Measurements from ENCODE around the gene MMP24OS.
A peak's percentile ranks its signal among the peaks of the same experiment; 100 is the strongest.
"Not testable (repeated sequence)": the region's sequence is repeated elsewhere in the genome, so short reads cannot be mapped to it uniquely, and the experiment has no call there.

MMP24OS gene

DNA sequence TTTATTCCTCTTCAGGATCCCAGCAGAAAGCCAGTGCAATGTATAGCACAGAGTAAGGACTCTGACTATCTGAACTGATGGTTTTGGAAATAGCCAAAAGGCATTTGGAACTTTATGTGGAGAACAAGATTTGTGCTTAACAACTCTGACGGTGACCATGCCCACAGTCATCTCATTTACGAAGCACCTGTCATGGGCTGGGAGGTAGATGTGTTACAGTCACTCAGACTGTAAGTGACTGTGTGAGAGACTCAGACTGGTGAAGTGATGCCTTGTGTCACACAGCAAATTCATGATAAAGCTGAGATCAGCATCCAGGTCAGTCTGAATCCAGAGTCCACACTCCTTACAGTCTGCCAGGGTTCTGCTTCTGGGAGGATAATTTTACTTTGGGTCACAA is 38.2 kb upstream of the MMP24OS start:
- no peak overlapping the region for H3K27ac ChIP-seq (ENCODE audit: low read length)
- H3K4me3 ChIP-seq (ENCODE audit: low read length) = no peak overlapping the region
- H3K36me3 ChIP-seq (ENCODE audit: insufficient read depth, low read depth, low read length) = peaks cover 8% of the 10 kb centered on the region; the same call in 1 of the 2 replicates
- H3K9ac ChIP-seq (ENCODE audit: low read depth, low read length) = no peak overlapping the region
- H3K4me1 ChIP-seq (ENCODE audit: insufficient read depth, low read length) = peaks cover 38% of the 10 kb centered on the region
- no peaks in the 10 kb centered on the region for H3K27me3 ChIP-seq (ENCODE audit: insufficient read depth, low read length)
- no peaks in the 10 kb centered on the region for H3K9me3 ChIP-seq (ENCODE audit: insufficient read depth, low read depth, low read length)

GRCh38 chr20:35315632-35316020 is 37.7 kb upstream of the MMP24OS start:
- not testable (repeated sequence) for H3K27me3 ChIP-seq (ENCODE audit: insufficient read depth, low read length); H3K9ac ChIP-seq (ENCODE audit: low read depth, low read length); H3K4me3 ChIP-seq (ENCODE audit: low read length); H3K36me3 ChIP-seq (ENCODE audit: insufficient read depth, low read depth, low read length); H3K9me3 ChIP-seq (ENCODE audit: insufficient read depth, low read depth, low read length); H3K27ac ChIP-seq (ENCODE audit: low read length)
- H3K4me1 ChIP-seq (ENCODE audit: insufficient read depth, low read length) = peaks cover 33% of the 10 kb centered on the region

GRCh38 chr20:35314816-35315631 is 37.1 kb upstream of the MMP24OS start:
- H3K4me1 ChIP-seq (ENCODE audit: insufficient read depth, low read length) = peaks cover 27% of the 10 kb centered on the region
- H3K4me3 ChIP-seq (ENCODE audit: low read length) = no peak overlapping the region
- H3K9me3 ChIP-seq (ENCODE audit: insufficient read depth, low read depth, low read length) = no peaks in the 10 kb centered on the region
- H3K27ac ChIP-seq (ENCODE audit: low read length) = no peak overlapping the region
- H3K27me3 ChIP-seq (ENCODE audit: insufficient read depth, low read length) = no peaks in the 10 kb centered on the region
- no peak overlapping the region for H3K9ac ChIP-seq (ENCODE audit: low read depth, low read length)
- H3K36me3 ChIP-seq (ENCODE audit: insufficient read depth, low read depth, low read length) = peaks cover 8% of the 10 kb centered on the region; the same call in 1 of the 2 replicates

DNA sequence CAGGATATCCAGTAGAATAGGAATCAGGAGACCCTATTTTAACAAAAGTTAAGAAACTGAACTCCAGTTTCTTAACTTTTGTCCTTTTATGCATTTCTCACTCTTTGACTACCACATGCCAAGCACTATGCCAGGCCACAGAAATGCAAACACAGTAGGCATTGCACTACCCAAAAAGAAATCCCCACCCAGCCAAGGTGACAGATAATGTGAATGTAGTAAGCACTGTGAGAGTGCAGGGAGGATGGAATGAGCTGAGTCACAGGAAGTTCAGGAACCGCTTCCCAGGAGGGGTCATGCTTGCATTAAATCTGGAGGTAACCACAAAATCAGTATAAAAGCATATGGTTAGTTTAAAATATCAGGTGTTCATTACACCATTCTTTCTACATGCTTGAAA is 34.4 kb upstream of the MMP24OS start:
- H3K9me3 ChIP-seq (ENCODE audit: insufficient read depth, low read depth, low read length) = no peaks in the 10 kb centered on the region
- H3K4me3 ChIP-seq (ENCODE audit: low read length) = no peak overlapping the region
- peaks cover 19% of the 10 kb centered on the region for H3K4me1 ChIP-seq (ENCODE audit: insufficient read depth, low read length)
- no peak overlapping the region for H3K9ac ChIP-seq (ENCODE audit: low read depth, low read length)
- no peaks in the 10 kb centered on the region for H3K27me3 ChIP-seq (ENCODE audit: insufficient read depth, low read length)
- peaks cover 8% of the 10 kb centered on the region; the same call in 1 of the 2 replicates for H3K36me3 ChIP-seq (ENCODE audit: insufficient read depth, low read depth, low read length)
- H3K27ac ChIP-seq (ENCODE audit: low read length) = no peak overlapping the region

GRCh38 chr20:35311822-35312221 is 33.9 kb upstream of the MMP24OS start:
- H3K4me3 ChIP-seq (ENCODE audit: low read length) = no peak overlapping the region
- no peaks in the 10 kb centered on the region for H3K27me3 ChIP-seq (ENCODE audit: insufficient read depth, low read length)
- H3K9ac ChIP-seq (ENCODE audit: low read depth, low read length) = no peak overlapping the region
- peak overlapping the region; percentile 34 for H3K27ac ChIP-seq (ENCODE audit: low read length)
- H3K4me1 ChIP-seq (ENCODE audit: insufficient read depth, low read length) = peaks cover 19% of the 10 kb centered on the region
- peaks cover 8% of the 10 kb centered on the region; the same call in 1 of the 2 replicates for H3K36me3 ChIP-seq (ENCODE audit: insufficient read depth, low read depth, low read length)
- H3K9me3 ChIP-seq (ENCODE audit: insufficient read depth, low read depth, low read length) = no peaks in the 10 kb centered on the region

DNA sequence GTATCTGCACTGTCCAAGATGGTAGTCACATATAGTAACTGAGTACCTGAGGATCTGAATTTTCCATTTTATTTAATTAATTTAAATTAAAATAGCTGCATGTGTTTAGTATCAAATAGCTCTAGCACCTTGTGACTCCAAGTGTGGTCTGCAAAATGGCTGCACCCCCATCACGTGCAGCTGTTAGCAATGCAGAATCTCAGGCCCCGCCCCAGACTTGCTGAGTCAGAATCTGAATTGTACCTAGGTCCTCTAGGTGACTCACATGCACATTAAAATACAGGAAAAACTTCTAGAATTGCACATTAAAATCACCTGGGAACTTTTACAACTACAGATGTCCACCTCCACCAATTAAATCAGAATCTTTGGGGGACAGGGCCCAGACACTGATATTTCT is 33.5 kb upstream of the MMP24OS start:
- Histone ChIP-seq H3K27me3 (ENCODE audit: insufficient read depth, low read length) (no peaks in the 10 kb centered on the region), H3K36me3 (ENCODE audit: insufficient read depth, low read depth, low read length) (peaks cover 10% of the 10 kb centered on the region), H3K4me1 (ENCODE audit: insufficient read depth, low read length) (peaks cover 19% of the 10 kb centered on the region), H3K9me3 (ENCODE audit: insufficient read depth, low read depth, low read length) (no peaks in the 10 kb centered on the region), H3K4me3 (ENCODE audit: low read length) (no peak overlapping the region), H3K9ac (ENCODE audit: low read depth, low read length) (no peak overlapping the region), H3K27ac (ENCODE audit: low read length) (peak overlapping the region; percentile 34)

GRCh38 chr20:35307666-35308653 is 30.0 kb upstream of the MMP24OS start:
- Histone ChIP-seq H3K9me3 (ENCODE audit: insufficient read depth, low read depth, low read length) (no peaks in the 10 kb centered on the region), H3K4me1 (ENCODE audit: insufficient read depth, low read length) (peaks cover 14% of the 10 kb centered on the region), H3K36me3 (ENCODE audit: insufficient read depth, low read depth, low read length) (peaks cover 6% of the 10 kb centered on the region), H3K27me3 (ENCODE audit: insufficient read depth, low read length) (no peaks in the 10 kb centered on the region), H3K27ac (ENCODE audit: low read length) (no peak overlapping the region), H3K9ac (ENCODE audit: low read depth, low read length) (no peak overlapping the region), H3K4me3 (ENCODE audit: low read length) (no peak overlapping the region)

DNA sequence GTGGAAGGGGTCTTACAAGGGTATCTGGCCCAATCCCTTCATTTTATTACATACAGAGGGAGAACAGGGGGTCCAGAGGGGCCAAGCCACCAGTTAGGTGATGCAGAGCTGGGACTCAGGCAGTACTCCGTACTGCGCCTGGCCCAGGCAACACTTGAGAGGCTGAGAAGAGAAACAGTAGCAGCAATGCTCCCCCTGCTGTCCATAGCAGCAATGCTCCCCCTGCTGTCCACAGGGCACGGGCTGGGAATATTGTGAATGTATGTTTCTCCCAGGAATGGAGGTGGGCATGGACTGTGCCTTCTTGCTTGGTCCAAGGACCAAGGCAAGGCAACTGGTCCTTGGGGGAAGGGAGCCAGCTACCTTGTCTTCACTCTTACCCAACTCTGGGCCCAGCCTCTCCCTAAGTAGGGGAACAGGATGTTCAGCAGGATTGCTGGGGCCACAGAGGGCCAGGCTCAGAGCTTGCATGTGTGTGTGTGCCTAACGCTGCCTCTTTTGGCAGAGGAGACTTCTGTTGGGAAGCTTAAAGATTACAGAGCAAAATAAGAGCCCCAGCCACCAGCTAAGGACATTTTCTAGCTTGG is 29.1 kb upstream of the MMP24OS start:
- no peak overlapping the region for H3K27ac ChIP-seq (ENCODE audit: low read length)
- H3K27me3 ChIP-seq (ENCODE audit: insufficient read depth, low read length) = no peaks in the 10 kb centered on the region
- H3K9ac ChIP-seq (ENCODE audit: low read depth, low read length) = no peak overlapping the region
- H3K4me1 ChIP-seq (ENCODE audit: insufficient read depth, low read length) = peaks cover 5% of the 10 kb centered on the region
- H3K4me3 ChIP-seq (ENCODE audit: low read length) = no peak overlapping the region
- peaks cover 6% of the 10 kb centered on the region for H3K36me3 ChIP-seq (ENCODE audit: insufficient read depth, low read depth, low read length)
- H3K9me3 ChIP-seq (ENCODE audit: insufficient read depth, low read depth, low read length) = no peaks in the 10 kb centered on the region

DNA sequence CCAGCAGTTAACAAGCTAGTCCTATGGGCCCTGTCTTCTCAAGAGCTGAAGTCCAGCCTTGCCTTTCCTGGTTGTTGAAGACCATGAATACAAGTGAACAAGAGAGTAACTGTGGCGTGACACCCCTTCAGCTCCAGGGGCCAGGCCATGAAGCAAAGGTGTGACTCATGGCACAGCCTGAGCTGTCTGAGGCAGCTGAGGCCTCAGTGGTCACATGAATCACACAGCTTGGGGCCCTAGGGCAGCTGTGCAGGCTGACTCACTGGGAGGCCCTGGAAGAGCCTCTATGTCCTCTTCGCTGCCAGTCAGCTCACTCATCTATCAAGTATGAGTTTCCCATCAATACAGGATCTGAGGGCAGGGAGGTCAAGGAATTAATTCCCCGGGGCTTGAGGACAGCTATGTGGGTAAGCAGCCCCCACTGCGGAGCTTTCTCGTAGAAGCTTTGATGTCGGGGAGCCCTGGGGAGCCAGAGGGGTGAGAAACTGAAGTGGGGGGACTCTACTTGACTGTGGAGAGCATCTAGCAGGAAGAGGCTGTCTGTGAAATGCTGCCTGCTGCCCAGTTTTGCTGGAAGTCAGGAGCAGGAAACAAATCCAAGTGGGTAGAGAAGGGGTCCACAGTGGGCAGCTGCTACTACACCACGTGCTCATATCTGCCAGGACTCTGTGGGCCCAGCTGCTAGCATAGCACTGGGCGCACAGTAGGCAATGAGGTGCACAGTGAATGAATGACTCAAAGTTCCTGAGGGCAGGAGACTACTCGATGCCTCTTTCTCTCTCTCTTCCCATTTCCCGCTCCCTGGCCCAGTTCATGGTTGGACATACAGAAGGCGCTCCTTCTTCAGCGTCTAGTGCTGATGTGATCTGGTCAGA is 28.0 kb upstream of the MMP24OS start:
- no peaks in the 10 kb centered on the region; the same call in 1 of the 2 replicates for H3K4me1 ChIP-seq (ENCODE audit: insufficient read depth, low read length)
- H3K27me3 ChIP-seq (ENCODE audit: insufficient read depth, low read length) = no peaks in the 10 kb centered on the region
- H3K36me3 ChIP-seq (ENCODE audit: insufficient read depth, low read depth, low read length) = peaks cover 6% of the 10 kb centered on the region
- H3K9me3 ChIP-seq (ENCODE audit: insufficient read depth, low read depth, low read length) = no peaks in the 10 kb centered on the region
- H3K9ac ChIP-seq (ENCODE audit: low read depth, low read length) = no peak overlapping the region
- H3K4me3 ChIP-seq (ENCODE audit: low read length) = no peak overlapping the region
- no peak overlapping the region for H3K27ac ChIP-seq (ENCODE audit: low read length)

GRCh38 chr20:35304956-35305355 is 27.0 kb upstream of the MMP24OS start:
- Histone ChIP-seq H3K9me3 (ENCODE audit: insufficient read depth, low read depth, low read length) (no peaks in the 10 kb centered on the region), H3K4me3 (ENCODE audit: low read length) (no peak overlapping the region), H3K9ac (ENCODE audit: low read depth, low read length) (no peak overlapping the region), H3K36me3 (ENCODE audit: insufficient read depth, low read depth, low read length) (peaks cover 6% of the 10 kb centered on the region), H3K27ac (ENCODE audit: low read length) (no peak overlapping the region), H3K4me1 (ENCODE audit: insufficient read depth, low read length) (no peaks in the 10 kb centered on the region; the same call in 1 of the 2 replicates), H3K27me3 (ENCODE audit: insufficient read depth, low read length) (no peaks in the 10 kb centered on the region)

Measured in iPS-20b (cell line).